HG03575 (cell line): ENCODE data around the gene CTNND2.
"Not testable (repeated sequence)": the region's sequence is repeated elsewhere in the genome, so short reads cannot be mapped to it uniquely, and the experiment has no call there.

Experiments
- ATAC-seq: cut with Tn5 transposase; IDR thresholded peaks from one replicate; pipeline ENCODE4 v1.9.1; 2021; ENCODE audit not compliant: unreplicated experiment, insufficient number of reproducible peaks, low FRiP score; ENCODE audit errors: extremely low read depth

Gene CTNND2

DNA sequence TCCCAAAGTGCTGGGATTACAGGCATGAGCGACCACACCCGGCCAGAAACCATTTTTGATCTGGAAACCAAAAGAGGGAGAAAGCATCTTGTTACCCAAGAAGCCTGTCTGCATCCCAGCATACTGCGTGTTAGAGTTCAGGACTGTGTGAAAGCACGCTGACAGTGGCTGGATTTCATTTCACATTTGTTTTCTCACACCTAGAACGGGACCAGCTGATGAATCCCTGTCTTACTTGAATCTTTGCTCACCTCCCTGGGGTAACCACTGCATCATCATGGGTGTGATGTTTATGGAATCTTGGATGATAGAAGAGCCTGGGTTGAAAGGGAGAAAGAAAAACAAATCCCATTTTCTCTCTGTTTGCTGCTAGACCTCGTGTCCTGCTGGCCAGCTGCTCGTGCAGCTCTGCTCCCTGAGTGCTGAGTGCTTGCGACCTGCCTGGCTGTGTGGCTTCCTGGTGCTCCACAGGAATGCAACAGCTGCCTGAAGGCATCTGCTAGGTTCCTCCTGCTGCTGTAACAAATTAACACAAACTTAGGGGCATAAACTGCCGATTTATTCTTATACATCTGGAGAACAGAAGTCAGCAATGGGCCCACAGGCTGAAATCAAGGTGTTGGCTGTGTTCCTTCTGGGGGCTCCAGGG lies 764.9 kb downstream of the CTNND2 start:
- no peak for ATAC-seq

DNA sequence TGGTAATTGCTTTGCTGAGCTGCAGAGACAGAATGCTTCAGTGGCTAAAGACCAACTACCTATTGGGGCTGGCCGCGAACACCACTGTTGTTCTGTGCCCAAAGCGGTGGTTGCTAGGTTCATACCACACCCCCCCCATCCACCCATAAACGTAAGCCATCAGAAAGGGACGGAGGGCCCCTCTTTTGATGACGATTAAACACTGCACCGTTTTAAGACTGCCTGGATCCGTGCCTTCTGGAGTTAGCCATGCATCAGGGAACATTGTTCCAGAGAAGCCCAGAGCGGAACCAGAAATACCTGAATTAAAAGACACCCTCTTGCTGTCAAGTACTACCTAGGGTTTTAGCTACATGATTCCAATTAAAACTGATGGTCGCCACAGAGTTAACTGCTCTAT lies 774.1 kb downstream of the CTNND2 start:
- no peak for ATAC-seq

DNA sequence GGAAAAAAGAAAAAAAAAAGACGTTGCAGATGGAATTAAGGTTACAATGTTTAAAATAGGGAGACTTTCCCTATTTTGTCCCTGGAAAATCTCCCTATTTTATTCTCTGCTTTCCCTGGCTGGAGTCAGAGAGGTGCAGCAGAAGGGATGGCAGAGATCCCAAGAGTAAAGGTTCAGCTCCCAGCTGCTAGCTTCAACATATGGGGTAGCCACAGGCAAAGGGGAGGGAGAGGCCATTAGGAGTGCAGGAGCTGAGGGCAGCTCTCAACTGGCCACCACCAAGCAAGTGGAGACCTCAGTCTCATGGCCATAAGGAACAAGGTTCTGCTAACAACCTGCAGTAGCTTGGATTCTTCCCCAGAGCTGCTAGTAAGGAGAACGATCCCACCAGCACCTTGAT lies 776.2 kb downstream of the CTNND2 start:
- ATAC-seq, result no peak

DNA sequence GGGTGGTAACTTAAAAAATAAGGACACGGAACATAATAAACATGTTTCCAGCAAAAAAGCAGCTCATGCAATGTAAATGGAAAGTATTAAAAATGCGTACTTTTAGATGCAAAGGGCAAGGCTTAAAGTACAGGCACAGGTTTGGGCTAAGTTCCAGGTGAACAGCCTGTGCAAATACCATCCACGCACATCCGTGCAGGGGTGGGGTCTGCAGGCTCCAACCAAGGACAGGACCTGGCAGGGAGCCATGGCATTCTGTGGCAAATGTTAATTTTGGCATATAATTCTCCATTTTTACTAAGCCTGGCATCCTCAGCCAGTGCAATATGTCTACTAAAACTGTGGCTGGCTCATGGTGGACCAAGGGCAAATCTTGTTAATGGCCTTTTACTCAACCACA lies 777.4 kb downstream of the CTNND2 start:
- ATAC-seq, result no peak

DNA sequence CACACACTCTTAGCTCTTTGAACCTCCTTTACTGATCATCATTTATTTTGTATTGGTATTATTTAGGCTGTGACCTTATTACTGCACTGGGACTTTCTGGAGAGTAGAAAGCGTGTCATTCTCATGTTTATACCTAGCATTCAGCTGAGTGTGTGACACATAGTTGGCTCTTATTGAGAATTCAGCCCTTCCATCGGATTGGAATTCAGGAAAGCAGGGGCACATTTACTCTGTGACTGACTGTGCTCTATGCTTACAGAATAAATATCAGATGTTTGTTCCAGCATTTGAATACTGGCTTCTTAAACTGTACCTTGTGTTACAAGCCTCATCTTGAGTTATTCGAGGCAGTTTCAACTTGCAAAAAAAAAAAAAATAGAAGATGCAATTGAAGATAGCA lies 782.4 kb downstream of the CTNND2 start:
- no peak for ATAC-seq

DNA sequence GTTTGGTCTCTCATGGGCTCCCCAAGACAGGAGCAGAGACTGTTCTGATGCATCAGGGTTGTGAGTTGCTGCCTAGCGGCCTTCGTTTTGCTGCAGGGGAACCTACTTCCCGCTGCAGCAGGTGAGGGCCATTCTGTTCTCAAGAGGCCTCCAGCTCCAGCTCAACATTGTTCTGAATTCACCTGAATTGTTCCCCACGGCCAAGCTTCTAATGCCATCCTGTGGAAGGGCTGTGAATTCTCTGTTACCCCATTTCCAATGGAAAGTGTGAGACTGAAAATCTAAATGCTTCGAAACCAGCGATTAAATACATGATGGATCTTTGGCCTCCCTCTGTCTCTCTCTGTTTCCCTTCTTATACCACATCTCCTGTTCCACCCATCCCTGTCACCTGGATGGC lies 794.1 kb downstream of the CTNND2 start:
- ATAC-seq, result no peak

DNA sequence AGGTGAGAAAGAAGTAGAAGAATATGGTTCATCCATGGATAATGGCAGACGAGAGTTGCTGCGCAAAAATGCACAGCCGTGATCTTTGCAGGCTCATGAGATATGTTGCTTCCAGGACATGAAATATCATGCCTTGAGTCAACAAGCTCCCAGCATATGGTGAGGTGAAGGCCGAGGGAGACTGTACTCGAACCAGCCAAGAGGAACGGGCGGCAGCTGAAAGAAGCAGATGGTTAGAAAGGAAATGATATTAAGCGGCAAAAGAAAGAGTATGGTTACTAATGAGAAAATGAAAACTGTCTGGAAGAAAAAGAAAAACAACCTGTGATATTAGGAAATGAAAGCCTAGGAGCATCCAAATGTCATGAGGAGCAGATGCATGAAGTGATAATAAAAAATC lies 798.5 kb downstream of the CTNND2 start:
- ATAC-seq, result no peak

DNA sequence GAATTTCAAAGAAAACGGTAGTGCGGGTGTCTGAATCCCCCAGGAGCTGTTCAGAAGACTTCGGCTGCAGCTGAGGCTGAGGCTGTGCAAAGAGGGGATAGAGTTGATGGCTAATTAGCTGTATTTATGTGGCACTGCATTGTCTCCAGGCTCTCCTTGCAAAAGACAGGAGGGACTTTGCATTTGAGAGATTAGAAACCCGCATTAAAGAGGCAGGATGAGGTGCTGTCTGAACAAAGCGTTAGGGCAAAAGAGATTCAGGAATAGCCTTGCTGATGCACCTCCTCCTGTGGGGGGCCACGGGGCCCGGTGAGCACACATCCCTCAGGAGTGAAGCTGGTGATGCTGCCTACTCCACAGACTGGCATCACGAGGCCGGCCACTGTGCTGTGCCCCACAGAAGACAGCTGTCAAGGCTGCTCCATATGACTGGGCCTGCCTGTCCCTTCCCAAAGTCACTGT lies 799.6 kb downstream of the CTNND2 start:
- no peak for ATAC-seq

DNA sequence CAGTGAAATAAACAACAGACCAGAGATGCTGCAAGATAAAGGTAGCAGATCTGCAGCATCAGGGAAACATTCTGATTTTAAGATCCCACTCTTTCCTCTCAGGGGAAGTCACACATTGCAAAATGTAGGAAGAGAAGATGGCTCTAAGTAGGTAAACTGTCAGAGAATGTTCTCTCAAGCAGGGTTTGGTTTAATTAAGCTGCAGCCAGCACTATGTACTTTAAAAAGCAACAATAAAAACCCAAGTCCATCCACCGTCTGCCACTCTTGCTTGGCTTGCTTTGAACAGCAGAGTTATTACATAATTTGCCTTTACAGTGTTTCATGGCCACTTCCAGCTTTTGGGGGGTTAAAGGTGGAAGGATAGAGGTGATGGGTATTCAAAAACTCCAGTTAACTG lies 800.0 kb downstream of the CTNND2 start:
- no peak for ATAC-seq

DNA sequence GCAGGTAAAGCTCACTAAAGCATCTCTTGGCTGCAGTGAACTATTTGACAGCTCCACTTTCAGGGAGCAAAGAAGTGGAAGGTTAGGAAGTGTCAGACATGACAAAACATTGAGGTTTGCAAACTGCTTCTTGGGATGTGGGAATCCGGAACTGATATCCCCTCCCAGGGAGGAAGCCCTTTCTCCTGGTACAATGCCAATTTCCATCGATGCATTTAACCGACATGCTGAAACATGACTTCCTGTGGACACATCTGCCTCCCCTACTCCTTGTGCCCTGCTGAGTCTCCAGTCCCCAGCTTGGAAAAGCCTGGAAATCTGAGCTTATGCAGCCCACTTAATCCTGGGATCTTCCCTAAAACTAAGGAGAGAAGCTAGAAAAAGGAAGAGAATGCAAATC lies 820.1 kb downstream of the CTNND2 start:
- no peak for ATAC-seq

DNA sequence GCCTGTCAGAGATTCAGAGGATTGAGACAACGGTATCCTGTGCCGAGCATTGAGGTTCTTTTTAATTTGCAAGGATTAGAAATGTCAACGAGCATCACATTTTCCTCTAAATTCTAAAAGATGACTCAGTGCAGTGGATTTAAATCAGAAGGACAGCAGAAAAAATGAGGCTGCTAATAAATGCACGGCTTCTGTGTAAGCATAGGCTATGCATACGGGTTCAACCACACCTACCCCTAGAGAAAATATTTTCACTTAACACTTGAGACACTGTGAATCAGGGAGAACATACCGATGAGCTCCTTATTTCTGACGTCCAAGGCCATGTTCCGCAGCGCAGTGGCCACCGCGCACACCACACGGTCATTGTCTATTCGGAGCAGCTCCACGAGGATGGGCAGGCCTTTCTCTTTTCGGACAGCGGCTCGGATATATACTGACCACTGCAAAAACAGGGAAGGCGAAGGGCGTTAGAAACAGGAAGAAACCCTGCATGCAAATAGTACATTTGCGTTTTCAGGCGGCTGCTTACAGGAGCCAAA lies 821.8 kb downstream of the CTNND2 start:
- no peak for ATAC-seq

DNA sequence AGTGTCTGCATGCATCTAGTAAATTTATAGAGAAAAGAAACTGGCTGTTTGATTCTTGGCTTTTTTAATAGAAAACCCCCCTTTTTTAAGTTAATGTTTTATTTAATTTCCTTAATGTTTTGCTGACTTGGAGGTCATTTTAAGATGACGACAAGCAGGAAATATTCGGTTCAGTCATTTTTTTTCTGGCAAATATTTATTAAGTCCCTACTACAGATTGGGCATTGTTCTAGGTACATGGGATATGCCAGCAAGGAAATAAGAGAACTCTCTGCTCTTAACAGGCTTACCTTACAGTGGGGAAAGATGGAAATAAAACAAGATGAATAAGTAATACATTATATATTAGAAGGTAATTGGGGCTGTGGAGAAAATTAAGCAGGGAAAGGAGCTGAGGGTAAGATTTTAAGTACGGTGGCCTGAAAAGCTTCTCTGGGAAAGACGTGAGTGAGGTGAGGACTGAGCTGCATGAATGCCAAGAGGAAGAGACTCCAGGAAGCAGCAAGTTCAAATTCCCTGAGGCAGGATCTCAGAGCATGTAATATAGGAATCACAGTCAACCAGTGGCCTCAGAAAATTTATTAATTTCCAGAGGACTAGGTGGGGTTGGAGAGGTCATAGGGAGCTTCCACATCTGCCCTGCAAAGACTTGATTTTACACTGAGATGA lies 827.2 kb downstream of the CTNND2 start:
- ATAC-seq, result no peak

DNA sequence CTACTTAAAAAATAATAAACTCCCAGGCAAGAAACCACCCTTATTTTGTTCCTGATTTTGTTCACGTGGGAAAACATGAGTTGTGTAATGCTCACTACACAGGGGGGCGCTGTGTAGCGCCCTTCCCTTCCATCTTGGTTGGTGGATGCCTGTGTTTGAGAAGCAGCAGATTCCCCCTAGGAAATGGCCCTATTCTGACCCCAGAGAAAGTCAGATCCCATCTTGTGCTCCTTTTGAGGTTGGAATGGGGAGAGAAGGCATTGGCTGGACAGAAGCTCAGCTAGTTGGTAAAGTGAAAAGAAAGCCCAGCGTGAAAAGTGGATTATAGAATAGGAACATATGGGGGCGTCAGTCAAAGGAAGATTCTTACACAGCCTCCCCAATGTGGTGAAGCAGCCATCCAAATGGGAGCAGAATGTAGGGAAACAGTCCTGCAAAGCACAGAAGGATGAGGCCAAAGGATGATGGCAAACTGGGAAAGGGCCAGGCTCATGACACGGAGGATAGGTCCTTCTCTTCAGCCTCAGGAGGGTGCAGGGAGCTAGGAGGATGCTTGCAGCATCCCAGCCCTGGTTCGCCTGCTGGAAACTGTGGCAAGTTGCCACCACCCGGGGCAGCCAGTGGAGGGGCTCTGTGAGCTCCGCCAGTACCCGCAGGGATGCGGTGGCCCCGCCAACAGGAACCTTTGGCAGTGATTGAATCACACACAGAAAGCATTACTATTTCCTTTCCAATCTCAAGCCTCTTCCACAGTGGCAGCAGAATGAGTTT lies 829.0 kb downstream of the CTNND2 start:
- no peak for ATAC-seq

DNA sequence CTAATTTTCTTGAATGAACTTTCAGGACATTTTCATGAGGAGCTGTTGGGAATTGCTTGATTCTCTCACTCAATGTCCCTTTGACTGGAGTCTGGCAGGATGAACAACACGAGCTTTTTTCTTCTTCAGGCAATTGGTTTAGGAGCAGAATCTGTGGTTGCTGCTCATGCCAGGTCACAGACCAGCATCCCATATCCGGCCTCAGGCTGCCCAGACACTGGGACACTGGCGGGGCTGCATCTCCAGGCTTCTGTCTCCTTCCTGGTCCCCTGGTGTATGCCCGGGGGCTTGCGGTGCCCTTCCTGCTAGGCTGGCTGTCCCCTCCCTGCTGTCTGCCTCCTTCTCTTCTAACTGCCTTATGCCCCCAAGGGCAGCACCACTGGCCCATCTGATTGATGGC lies 831.7 kb downstream of the CTNND2 start:
- ATAC-seq, result no peak

DNA sequence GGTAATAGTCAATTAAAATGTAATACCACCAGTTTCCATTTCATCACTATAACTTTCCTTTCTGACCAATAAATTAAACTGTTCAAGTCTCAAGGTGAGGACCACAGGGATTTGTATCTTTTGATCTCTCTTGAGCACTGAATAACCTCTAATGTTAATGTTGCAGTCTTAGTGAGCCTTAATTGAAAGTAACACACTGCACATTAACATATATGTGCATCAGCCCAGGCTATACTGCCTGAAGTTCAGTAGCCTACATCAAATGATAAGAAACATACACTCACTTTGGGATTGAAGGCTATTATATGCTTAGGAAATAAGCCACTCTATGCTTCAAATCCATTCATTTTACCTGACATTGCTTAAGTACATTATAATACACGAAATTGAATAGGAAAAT lies 832.2 kb downstream of the CTNND2 start:
- ATAC-seq, result no peak

DNA sequence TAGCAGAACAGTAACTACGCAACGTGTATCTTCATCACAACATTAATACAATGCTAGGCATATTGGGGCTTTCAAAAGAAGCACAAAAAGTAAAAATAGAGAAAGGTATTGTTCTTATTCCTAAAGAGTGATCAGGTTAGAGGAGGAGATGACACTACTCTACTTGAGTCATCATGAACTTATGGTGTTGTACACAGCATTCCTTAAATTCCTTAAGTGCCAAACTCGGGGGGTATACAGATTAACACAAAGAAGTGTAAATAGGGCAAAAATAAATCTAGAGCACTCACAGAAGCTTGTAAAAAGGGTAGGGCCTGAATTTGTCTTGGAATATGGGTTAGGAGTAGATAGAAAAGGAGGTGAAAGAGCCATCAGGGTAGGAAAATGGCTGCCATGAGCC lies 835.2 kb downstream of the CTNND2 start:
- ATAC-seq, result no peak

DNA sequence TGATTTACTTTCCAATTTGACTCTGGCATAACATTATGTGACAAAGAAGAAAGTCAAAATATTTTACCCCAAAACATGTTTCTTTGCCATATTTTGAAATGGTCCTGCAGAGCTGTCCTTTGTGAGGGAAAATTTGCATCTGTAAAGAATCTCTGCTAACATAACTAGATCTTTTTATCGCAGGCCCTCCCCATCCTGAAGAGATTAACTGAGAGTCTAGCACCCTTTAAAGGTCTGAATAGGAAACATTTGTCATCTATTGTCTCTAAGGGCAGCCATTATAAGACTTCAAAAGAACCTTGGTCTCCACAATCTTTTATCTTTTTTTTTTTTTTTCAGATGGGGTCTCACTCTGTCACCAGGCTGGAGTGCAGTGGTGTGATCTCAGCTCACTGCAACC lies 838.5 kb downstream of the CTNND2 start:
- ATAC-seq, result not testable (repeated sequence)

DNA sequence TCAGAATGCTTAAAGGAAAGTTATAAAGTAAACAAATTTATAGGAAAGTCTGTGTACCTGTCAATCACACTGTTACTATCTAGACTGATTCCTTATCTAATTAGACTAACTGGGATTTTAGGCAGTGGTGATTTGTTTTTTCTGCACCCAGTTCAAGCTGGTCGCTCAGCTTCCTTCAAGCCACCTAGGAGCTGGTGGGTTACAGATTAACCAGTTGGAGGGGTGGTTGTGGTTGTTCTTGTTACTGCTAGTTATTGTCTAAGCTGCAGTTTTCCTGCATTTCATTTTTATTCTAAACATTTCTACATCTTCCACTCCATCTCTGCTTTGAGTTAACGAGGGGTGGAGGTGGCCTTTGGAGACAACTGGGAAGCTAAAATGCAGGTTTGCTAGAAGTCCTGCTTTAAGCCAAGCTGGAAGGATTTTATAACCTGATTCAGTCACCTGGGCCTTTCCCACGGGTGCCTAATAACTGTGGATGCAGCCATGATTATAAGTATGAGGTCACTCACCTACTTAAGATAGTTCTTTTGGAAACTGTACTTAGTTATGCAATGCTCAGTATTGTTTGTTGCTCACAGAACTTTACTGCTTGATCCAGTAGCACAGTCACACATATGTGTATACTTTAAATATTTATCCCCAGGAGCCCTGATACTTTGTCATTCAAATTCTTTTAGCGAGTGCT lies 839.3 kb downstream of the CTNND2 start:
- no peak for ATAC-seq

DNA sequence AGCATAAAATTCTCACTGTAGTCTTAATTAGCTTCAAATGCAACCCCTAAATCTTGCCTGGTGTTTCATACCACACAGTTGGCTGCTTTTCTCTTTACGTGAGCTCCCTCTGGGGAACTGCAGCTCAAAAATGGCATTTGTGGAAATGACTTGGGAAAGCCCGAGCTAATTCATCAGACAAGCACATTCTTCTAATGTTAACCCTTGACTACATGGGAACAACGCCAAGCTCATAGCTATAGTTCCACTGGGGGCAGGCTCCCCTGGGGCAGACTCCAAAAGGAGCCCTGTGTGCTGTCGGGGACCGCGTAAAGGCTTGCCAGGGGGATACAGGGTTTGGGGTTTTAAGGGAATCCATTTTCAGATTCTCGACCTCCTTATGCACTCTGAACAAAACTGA lies 841.8 kb downstream of the CTNND2 start:
- ATAC-seq, result no peak
